Measurements from ENCODE around the gene ELOVL5.

DNA sequence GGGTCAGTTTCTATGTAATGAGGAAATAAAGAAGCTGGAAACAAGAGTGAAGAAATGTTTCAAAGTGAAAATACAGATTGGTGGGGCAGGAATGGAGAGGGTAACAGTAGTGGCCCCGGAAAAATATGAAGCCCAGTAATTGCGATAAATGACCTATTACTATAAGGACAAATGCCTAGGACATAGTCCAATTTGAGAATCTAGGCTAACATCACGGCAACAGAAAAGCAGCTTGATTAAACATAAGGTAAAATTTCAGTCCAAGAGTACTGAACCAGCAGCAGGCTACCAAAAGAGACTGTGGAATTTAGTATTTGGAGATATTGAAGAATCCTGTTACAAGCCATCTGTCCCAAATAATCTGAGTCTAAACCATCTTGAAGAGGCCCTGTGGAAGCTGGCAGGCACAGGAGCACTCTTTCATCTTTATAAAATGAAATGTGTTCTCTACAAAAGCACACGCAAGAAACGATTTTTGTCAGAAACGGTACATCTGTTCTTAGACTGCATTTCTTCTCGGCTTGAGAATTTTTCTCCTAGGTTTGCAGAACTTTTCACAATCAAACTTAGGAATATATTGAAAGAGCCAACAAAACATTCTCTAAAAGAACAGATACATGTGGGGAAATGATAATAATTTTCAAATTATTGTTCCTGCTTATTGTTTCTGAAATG is 49.3 kb downstream of the ELOVL5 start:
- TF ChIP-seq YY1 (IDR thresholded peaks at IDR 0.05; ENCODE audit: low read depth) (no peak), ZBTB7A (IDR thresholded peaks at IDR 0.05; ENCODE audit: low read depth) (no peak), CEBPB (IDR thresholded peaks at IDR 0.05) (no peak), TEAD4 (IDR thresholded peaks at IDR 0.05) (no peak), TAF1 (IDR thresholded peaks at IDR 0.05; ENCODE audit: low read depth) (no peak), EP300 (IDR thresholded peaks at IDR 0.05; ENCODE audit: borderline replicate concordance) (no peak), RAD21 (IDR thresholded peaks at IDR 0.05; ENCODE audit: low read depth) (no peak), REST (IDR thresholded peaks at IDR 0.05; ENCODE audit: low read depth) (no peak), NFIC (IDR thresholded peaks at IDR 0.05) (no peak)

All from Ishikawa (cell line).